Measurements from ENCODE around the gene MLX.

DNA sequence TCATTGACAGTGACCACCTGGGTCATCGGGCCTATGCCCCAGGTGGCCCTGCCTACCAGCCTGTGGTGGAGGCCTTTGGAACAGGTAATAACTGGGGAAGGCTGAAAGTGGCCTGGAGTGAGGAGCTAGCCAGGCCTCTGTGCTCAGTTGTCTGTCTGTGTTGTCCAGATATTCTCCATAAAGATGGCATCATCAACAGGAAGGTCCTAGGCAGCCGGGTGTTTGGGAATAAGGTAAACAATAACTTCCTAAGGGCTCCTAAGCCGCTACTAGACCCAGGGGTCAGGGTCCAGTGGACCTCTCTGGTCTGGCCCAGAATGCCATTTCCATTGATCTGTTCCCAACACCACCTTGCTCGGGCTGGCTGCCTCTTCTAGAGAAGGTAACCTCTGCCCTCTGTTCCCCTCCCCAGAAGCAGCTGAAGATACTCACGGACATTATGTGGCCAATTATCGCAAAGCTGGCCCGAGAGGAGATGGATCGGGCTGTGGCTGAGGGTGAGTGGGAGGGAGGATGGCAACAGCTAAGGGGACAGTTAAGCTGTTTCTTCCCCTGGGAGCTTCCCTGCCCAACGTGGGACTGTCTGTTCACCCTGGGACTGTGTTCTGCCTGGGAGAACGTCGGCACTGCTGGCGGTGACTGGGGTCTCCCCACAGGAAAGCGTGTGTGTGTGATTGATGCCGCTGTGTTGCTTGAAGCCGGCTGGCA lies 1.9 kb upstream of the MLX start:
- TF ChIP-seq RAD21 (IDR thresholded peaks at IDR 0.05 in 1 of 2, conservative IDR thresholded peaks at IDR 0.05 in 1 of 2; ENCODE audit: low read depth in 2 of 2, low read length in 2 of 2): no peak
- no peak for TF ChIP-seq CTCF (IDR thresholded peaks at IDR 0.05; ENCODE audit: control extremely low read depth in 1 of 3, insufficient read depth in 1 of 3, low read depth in 1 of 3, low read length in 3 of 3)
- TF ChIP-seq POLR2AphosphoS5 (IDR thresholded peaks at IDR 0.05; ENCODE audit: low read depth, low read length): no peak
- no peak for TF ChIP-seq JUN (IDR thresholded peaks at IDR 0.05; ENCODE audit: low read depth, low read length)
- TF ChIP-seq EP300 (IDR thresholded peaks at IDR 0.05; ENCODE audit: borderline replicate concordance in 1 of 2, low read depth in 2 of 2, low read length in 2 of 2): no peak
- no peak for TF ChIP-seq KDM5A (IDR thresholded peaks at IDR 0.05; ENCODE audit: low read length)
- no peak for TF ChIP-seq JUND (IDR thresholded peaks at IDR 0.05; ENCODE audit: low read length)
